Fibroblast of pulmonary artery (primary cell): ENCODE results near the gene CERT1.
"Not testable (repeated sequence)": the region's sequence is repeated elsewhere in the genome, so short reads cannot be mapped to it uniquely, and the experiment has no call there.

Source experiments
- DNase-seq: peaks from one replicate; pipeline ENCODE4 v3.0.0-alpha.2; 2010; ENCODE audit warnings: low read depth
- H3K4me3 ChIP-seq: replicated peaks from 2 replicates; pipeline ENCODE4 v1.5.1; 2011; ENCODE audit warnings: low read depth, mild to moderate bottlenecking, control low read depth, low read length, moderate library complexity
- CTCF ChIP-seq: IDR thresholded peaks from 2 replicates; pipeline ENCODE4 v1.5.1; 2011; ENCODE audit warnings: mild to moderate bottlenecking, control low read depth, low read length, inconsistent platforms; ENCODE audit errors: missing control alignments

Gene CERT1

GRCh38 chr5:75536147-75536546 is 24.7 kb upstream of the CERT1 start:
- H3K4me3 ChIP-seq: no peak overlapping the region
- DNase-seq: no peak
- TF ChIP-seq CTCF: no peak

GRCh38 chr5:75534734-75535133 is 23.3 kb upstream of the CERT1 start:
- no peak for TF ChIP-seq CTCF
- DNase-seq: no peak
- H3K4me3 ChIP-seq: no peak overlapping the region

- DNase-seq, H3K4me3 ChIP-seq: not testable (repeated sequence)
Measured at GRCh38 chr5:75533716-75534115, 22.3 kb upstream of the CERT1 start.

- no peak for TF ChIP-seq CTCF
- DNase-seq: no peak
- no peak overlapping the region for H3K4me3 ChIP-seq
Measured at GRCh38 chr5:75532190-75532589, 20.8 kb upstream of the CERT1 start.

- no peak for DNase-seq
- H3K4me3 ChIP-seq: no peak overlapping the region
- TF ChIP-seq CTCF: no peak
Measured at GRCh38 chr5:75529185-75529584, 17.8 kb upstream of the CERT1 start.

- TF ChIP-seq CTCF: no peak
- DNase-seq: no peak
- no peak overlapping the region for H3K4me3 ChIP-seq
Measured at GRCh38 chr5:75526070-75526469, 14.6 kb upstream of the CERT1 start.

GRCh38 chr5:75525344-75525743 is 13.9 kb upstream of the CERT1 start:
- TF ChIP-seq CTCF: no peak
- H3K4me3 ChIP-seq: no peak overlapping the region
- DNase-seq: no peak

- no peak for TF ChIP-seq CTCF
- DNase-seq: no peak
- no peak overlapping the region for H3K4me3 ChIP-seq
Measured at GRCh38 chr5:75524591-75524990, 13.2 kb upstream of the CERT1 start.
